ENCODE measurements around the gene TOPAZ1. TPM values are rescaled to one million over a fixed set of nuclear protein-coding genes. Genes with fewer than 3 reads are reported as not detected.

TOPAZ1 gene
- total and polyA plus RNA-seq, 2 of the 8 experiments (the other 6 are each of a cell fraction or from before 2014, with no cell fraction given), result not detected

- ChIA-PET POLR2A (ENCODE audit: partially characterized antibody) (no interaction called here), CTCF (ENCODE audit: partially characterized antibody) (interaction anchor here (0.8 to 1.1 kb wide), 2 partner anchors 10 to 371 kb away, joined by 3 to 4 read pairs; no protein-coding TSS in a partner anchor)
- no peak overlapping the region for H2BK12ac ChIP-seq (ENCODE audit: low read depth, low read length)
- no peaks in the 10 kb centered on the region for H3K23me2 ChIP-seq (ENCODE audit: low read depth, low read length)
- no peak overlapping the region for H4K91ac ChIP-seq (replicated peaks; ENCODE audit: insufficient read length, low read length)
- H3K4me1 ChIP-seq (replicated peaks in 1 of 4; ENCODE audit: control insufficient read depth in 3 of 4, insufficient read depth in 4 of 4, low read length in 3 of 4), result no peaks in the 10 kb centered on the region
- no peak overlapping the region for H3K27ac ChIP-seq (ENCODE audit: low read depth, low read length)
- no peaks in the 10 kb centered on the region for H3K27me3 ChIP-seq (replicated peaks in 1 of 4; ENCODE audit: control insufficient read depth in 3 of 4, extremely low read depth in 1 of 4, insufficient read depth in 3 of 4, low read length in 3 of 4)
- H3K14ac ChIP-seq (ENCODE audit: insufficient read length), result no peak overlapping the region
- H3K79me1 ChIP-seq (ENCODE audit: low read depth, low read length), result no peaks in the 10 kb centered on the region
- 73% methylated on average over 1 of the region's 1 CpG; no CpG with 5 or more reads in 1 of the 2 experiments for WGBS, 2 experiments (ENCODE audit: extremely low coverage in 1 of 2, insufficient coverage in 1 of 2, insufficient read length in 1 of 2, insufficient replicate concordance in 2 of 2, low coverage in 1 of 2, low lambda C conversion rate in 2 of 2, missing lambda C conversion rate in 1 of 2)
- H3K56ac ChIP-seq (replicated peaks; ENCODE audit: insufficient read length, low read depth, low read length), result no peak overlapping the region
- no peak overlapping the region for H3K4me2 ChIP-seq (ENCODE audit: insufficient read depth in 1 of 2, low read depth in 2 of 2, low read length in 2 of 2)
- FAIRE-seq (no peak), DNase-seq (ENCODE audit: low read depth in 1 of 2, low spot score in 2 of 2) (no peak)
- no peak overlapping the region for H4K5ac ChIP-seq (ENCODE audit: insufficient read length, low read depth, low read length)
- H4K8ac ChIP-seq (ENCODE audit: extremely low read depth, insufficient read depth, low read length), result no peak overlapping the region
- no peaks in the 10 kb centered on the region for H3K36me3 ChIP-seq (ENCODE audit: control insufficient read depth in 2 of 4, insufficient read depth in 4 of 4, low read length in 3 of 4)
- H2BK20ac ChIP-seq (ENCODE audit: low read length), result no peak overlapping the region
- no peaks in the 10 kb centered on the region for H4K20me1 ChIP-seq (replicated peaks in 1 of 2; ENCODE audit: control insufficient read depth in 1 of 2, insufficient read depth in 2 of 2, low read length in 2 of 2)
- H2BK120ac ChIP-seq (replicated peaks; ENCODE audit: low read depth, low read length), result no peak overlapping the region
- H3K9me3 ChIP-seq (ENCODE audit: insufficient read depth in 2 of 2, low read depth in 1 of 2, low read length in 1 of 2), result no peaks in the 10 kb centered on the region
- H2AK5ac ChIP-seq (ENCODE audit: low read depth, low read length), result no peak overlapping the region
- H3K4me3 ChIP-seq (ENCODE audit: extremely low read depth in 1 of 4, insufficient read depth in 2 of 4, low read depth in 3 of 4, low read length in 4 of 4), result no peak overlapping the region
- H2BK5ac ChIP-seq (ENCODE audit: low read depth, low read length), result no peak overlapping the region
- no peak overlapping the region for H3K18ac ChIP-seq (ENCODE audit: extremely low read depth, low read length)
- H2BK15ac ChIP-seq (ENCODE audit: low read length), result no peak overlapping the region
- H3K23ac ChIP-seq (ENCODE audit: insufficient read length), result no peak overlapping the region
- H3K79me2 ChIP-seq (ENCODE audit: control insufficient read depth in 1 of 2, insufficient read depth in 2 of 2, low read length in 2 of 2), result no peaks in the 10 kb centered on the region
- no peak overlapping the region for H3K9ac ChIP-seq (replicated peaks in 1 of 4; ENCODE audit: extremely low read depth in 1 of 4, low read depth in 3 of 4, low read length in 3 of 4)
- no peak overlapping the region for H2AFZ ChIP-seq (ENCODE audit: low read length)
- H3K4ac ChIP-seq (replicated peaks; ENCODE audit: insufficient read length, low read depth, low read length), result no peak overlapping the region
- no peak for TF ChIP-seq USF2 (IDR thresholded peaks at IDR 0.05; ENCODE audit: low read length)
- no peak for TF ChIP-seq CBX8 (IDR thresholded peaks at IDR 0.05; ENCODE audit: borderline replicate concordance, low read depth, low read length)
- TF ChIP-seq TAF1 (IDR thresholded peaks at IDR 0.05; ENCODE audit: low read depth, low read length), result no peak
- TF ChIP-seq BRCA1 (IDR thresholded peaks at IDR 0.05; ENCODE audit: low read depth, low read length), result no peak
- no peak for TF ChIP-seq ATF3 (IDR thresholded peaks at IDR 0.05; ENCODE audit: insufficient read depth, low read depth, low read length)
- TF ChIP-seq POU5F1 (IDR thresholded peaks at IDR 0.05; ENCODE audit: low read depth, low read length), result no peak
- TF ChIP-seq KDM4A (IDR thresholded peaks at IDR 0.05; ENCODE audit: low read depth, low read length, severe bottlenecking), result no peak
- no peak for TF ChIP-seq CTCF (IDR thresholded peaks at IDR 0.05; ENCODE audit: control extremely low read depth in 1 of 3, insufficient read depth in 1 of 3, low read depth in 1 of 3, low read length in 3 of 3)
- TF ChIP-seq NANOG (IDR thresholded peaks at IDR 0.05; ENCODE audit: insufficient read depth, low read depth, low read length, poor library complexity, severe bottlenecking), result no peak
- TF ChIP-seq SP2 (IDR thresholded peaks at IDR 0.05; ENCODE audit: low read length), result no peak
Measured at GRCh38 chr3:44226573-44226972, 15.1 kb upstream of the TOPAZ1 start.

Data from H1 (cell line).